Measurements from ENCODE around the gene GGN. TPM values are rescaled to one million over a fixed set of nuclear protein-coding genes. Genes with fewer than 3 reads are reported as not detected.
"Not testable (repeated sequence)": the region's sequence is repeated elsewhere in the genome, so short reads cannot be mapped to it uniquely, and the experiment has no call there.

GGN gene
- total and polyA plus RNA-seq, 2 of the 13 experiments (the other 11 are each of a cell fraction or from before 2014, with no cell fraction given): not detected

DNA sequence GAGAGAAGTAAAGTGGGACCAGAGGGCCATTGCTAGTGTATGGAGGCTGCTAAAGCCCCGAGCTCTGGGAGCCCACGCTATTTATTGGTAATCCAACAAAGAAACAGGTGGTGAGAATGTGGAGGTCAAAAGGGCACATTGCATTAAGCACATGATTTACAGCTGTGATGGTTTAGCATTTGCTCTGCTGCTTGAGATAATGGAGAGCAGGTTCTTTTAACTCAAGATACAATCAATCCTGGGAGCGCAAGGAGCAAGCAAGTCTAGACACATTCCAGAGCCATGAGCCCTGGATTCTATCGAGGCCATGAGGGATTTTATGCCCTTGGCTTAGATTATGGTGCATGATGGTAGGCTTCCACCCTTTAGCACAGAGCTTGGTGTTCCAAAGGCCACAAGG lies 48.8 kb downstream of the GGN start:
- FAIRE-seq; H3K79me2 ChIP-seq (ENCODE audit: insufficient read depth, low read length); in situ Hi-C loops (cut with HindIII; ENCODE audit: extremely low pct_ligation_motif_present, low pct_unique_long_range_greater_than_20kb); H4K20me1 ChIP-seq (ENCODE audit: insufficient read depth, low read length); H3K36me3 ChIP-seq (replicated peaks in 1 of 2; ENCODE audit: control insufficient read depth in 1 of 2, insufficient read depth in 2 of 2, low read length in 2 of 2); CTCF ChIA-PET (ENCODE audit: low intra/inter-chr PET ratio, low total read pairs); DNase-seq (ENCODE audit: low spot score); H3K27ac ChIP-seq (ENCODE audit: extremely low read length, insufficient read depth, low read length); H3K9ac ChIP-seq (ENCODE audit: insufficient read depth, low read depth, low read length); ATAC-seq; intact Hi-C loops (cut with micrococcal nuclease; ENCODE audit: unreplicated experiment); H3K4me3 ChIP-seq (replicated peaks in 1 of 3; ENCODE audit: insufficient read depth in 1 of 3, low read depth in 2 of 3, low read length in 3 of 3); H3K4me2 ChIP-seq (ENCODE audit: low read depth, low read length); BruUV-seq (replicated peaks); H3K27me3 ChIP-seq (ENCODE audit: control insufficient read depth in 1 of 2, insufficient read depth in 2 of 2, low read length in 2 of 2); H3K9me3 ChIP-seq (ENCODE audit: low read length); H2AFZ ChIP-seq (ENCODE audit: low read length); H3K4me1 ChIP-seq (ENCODE audit: insufficient read depth, low read length): not testable (repeated sequence)
- 36% methylated on average over 4 of the region's 4 CpGs for WGBS (ENCODE audit: low lambda C conversion rate)
- TF ChIP-seq NR2F6 (IDR thresholded peaks at IDR 0.05): 0 out of 2 replicates have a peak, but pooled peaks have one; percentile 20
- 0 out of 2 replicates have a peak, but pooled peaks have one; percentile 17 for TF ChIP-seq NR2F6 (CRISPR knock-in tag; IDR thresholded peaks at IDR 0.05)
- POLR2A ChIA-PET: interaction anchor here (1.7 kb wide), 1 partner anchor 35 kb away, joined by 4 read pairs; the partner anchor contains the start of gene PSMD8

DNA sequence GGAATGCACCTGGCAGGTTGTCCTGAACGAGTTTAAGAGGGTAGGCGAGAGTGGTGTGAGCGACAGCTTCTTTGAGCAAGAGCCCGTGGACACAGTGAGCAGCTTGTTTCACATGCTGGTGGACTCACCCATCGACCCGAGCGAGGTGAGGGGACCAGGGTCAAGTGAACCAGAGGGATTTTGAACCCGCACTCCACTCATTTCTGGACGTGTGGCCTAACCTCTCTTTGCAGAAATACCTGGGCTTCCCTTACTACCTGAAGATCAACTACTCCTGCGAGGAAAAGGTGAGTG lies 50.5 kb downstream of the GGN start:
- Histone ChIP-seq H3K79me2 (ENCODE audit: insufficient read depth, low read length) (no peaks in the 10 kb centered on the region), H3K4me3 (replicated peaks in 1 of 3; ENCODE audit: insufficient read depth in 1 of 3, low read depth in 2 of 3, low read length in 3 of 3) (peak overlapping the region; percentile 74 to 85 (median 75); a peak in 5 of 6 replicates), H3K9ac (ENCODE audit: insufficient read depth, low read depth, low read length) (peak overlapping the region; percentile 47; the same call in 1 of the 2 replicates), H3K9me3 (ENCODE audit: low read length) (no peaks in the 10 kb centered on the region), H3K27ac (ENCODE audit: extremely low read length, insufficient read depth, low read length) (no peak overlapping the region), H3K36me3 (replicated peaks in 1 of 2; ENCODE audit: control insufficient read depth in 1 of 2, insufficient read depth in 2 of 2, low read length in 2 of 2) (no peaks in the 10 kb centered on the region), H3K4me1 (ENCODE audit: insufficient read depth, low read length) (peaks cover 10% of the 10 kb centered on the region), H3K4me2 (ENCODE audit: low read depth, low read length) (peak overlapping the region; percentile 99), H2AFZ (ENCODE audit: low read length) (no peak overlapping the region), H3K27me3 (ENCODE audit: control insufficient read depth in 1 of 2, insufficient read depth in 2 of 2, low read length in 2 of 2) (no peaks in the 10 kb centered on the region), H4K20me1 (ENCODE audit: insufficient read depth, low read length) (no peaks in the 10 kb centered on the region)
- intact Hi-C loops (cut with micrococcal nuclease; ENCODE audit: unreplicated experiment) (no loop called here), in situ Hi-C loops (cut with HindIII; ENCODE audit: extremely low pct_ligation_motif_present, low pct_unique_long_range_greater_than_20kb) (no loop called here)
- 13% methylated on average over 10 of the region's 10 CpGs for WGBS (ENCODE audit: low lambda C conversion rate)
- no peak for ATAC-seq
- POLR2A ChIA-PET: interaction anchor here (2.1 kb wide), 1 partner anchor 37 kb away, joined by 25 read pairs; the partner anchor contains the start of gene PSMD8
- no peak for FAIRE-seq
- peak; percentile 14 for DNase-seq (ENCODE audit: low spot score)
- TSS peak; percentile 79 for BruUV-seq (replicated peaks)
- CTCF ChIA-PET (ENCODE audit: low intra/inter-chr PET ratio, low total read pairs): no interaction called here
- TF ChIP-seq ZNF124 (CRISPR knock-in tag; IDR thresholded peaks at IDR 0.05) (no peak), KDM2A (CRISPR knock-in tag; IDR thresholded peaks at IDR 0.05; ENCODE audit: borderline replicate concordance, low read depth) (no peak), MYC (CRISPR knock-in tag; IDR thresholded peaks at IDR 0.05; ENCODE audit: borderline replicate concordance) (0 out of 2 replicates have a peak, but pooled peaks have one; percentile 10), ZFP36L1 (CRISPR knock-in tag; IDR thresholded peaks at IDR 0.05) (no peak), ZNF766 (CRISPR knock-in tag; IDR thresholded peaks at IDR 0.05; ENCODE audit: borderline replicate concordance) (no peak), ZNF335 (CRISPR knock-in tag; IDR thresholded peaks at IDR 0.05) (no peak), ZMYM4 (CRISPR knock-in tag; IDR thresholded peaks at IDR 0.05) (no peak), ZKSCAN1 (IDR thresholded peaks at IDR 0.05; ENCODE audit: low read length) (no peak), NFATC3 (CRISPR knock-in tag; IDR thresholded peaks at IDR 0.05) (no peak), MAFF (IDR thresholded peaks at IDR 0.05; ENCODE audit: low read depth, low read length) (no peak), ZNF510 (CRISPR knock-in tag; IDR thresholded peaks at IDR 0.05; ENCODE audit: low read depth) (no peak), ZNF567 (CRISPR knock-in tag; IDR thresholded peaks at IDR 0.05; ENCODE audit: borderline replicate concordance) (no peak), DMAP1 (CRISPR knock-in tag; IDR thresholded peaks at IDR 0.05) (0 out of 2 replicates have a peak, but pooled peaks have one; percentile 1)
- TF ChIP-seq, protein P1, sequence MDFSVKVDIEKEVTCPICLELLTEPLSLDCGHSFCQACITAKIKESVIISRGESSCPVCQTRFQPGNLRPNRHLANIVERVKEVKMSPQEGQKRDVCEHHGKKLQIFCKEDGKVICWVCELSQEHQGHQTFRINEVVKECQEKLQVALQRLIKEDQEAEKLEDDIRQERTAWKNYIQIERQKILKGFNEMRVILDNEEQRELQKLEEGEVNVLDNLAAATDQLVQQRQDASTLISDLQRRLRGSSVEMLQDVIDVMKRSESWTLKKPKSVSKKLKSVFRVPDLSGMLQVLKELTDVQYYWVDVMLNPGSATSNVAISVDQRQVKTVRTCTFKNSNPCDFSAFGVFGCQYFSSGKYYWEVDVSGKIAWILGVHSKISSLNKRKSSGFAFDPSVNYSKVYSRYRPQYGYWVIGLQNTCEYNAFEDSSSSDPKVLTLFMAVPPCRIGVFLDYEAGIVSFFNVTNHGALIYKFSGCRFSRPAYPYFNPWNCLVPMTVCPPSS (IDR thresholded peaks at IDR 0.05): no peak
- TF ChIP-seq, protein P2, sequence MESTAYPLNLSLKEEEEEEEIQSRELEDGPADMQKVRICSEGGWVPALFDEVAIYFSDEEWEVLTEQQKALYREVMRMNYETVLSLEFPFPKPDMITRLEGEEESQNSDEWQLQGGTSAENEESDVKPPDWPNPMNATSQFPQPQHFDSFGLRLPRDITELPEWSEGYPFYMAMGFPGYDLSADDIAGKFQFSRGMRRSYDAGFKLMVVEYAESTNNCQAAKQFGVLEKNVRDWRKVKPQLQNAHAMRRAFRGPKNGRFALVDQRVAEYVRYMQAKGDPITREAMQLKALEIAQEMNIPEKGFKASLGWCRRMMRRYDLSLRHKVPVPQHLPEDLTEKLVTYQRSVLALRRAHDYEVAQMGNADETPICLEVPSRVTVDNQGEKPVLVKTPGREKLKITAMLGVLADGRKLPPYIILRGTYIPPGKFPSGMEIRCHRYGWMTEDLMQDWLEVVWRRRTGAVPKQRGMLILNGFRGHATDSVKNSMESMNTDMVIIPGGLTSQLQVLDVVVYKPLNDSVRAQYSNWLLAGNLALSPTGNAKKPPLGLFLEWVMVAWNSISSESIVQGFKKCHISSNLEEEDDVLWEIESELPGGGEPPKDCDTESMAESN (CRISPR knock-in tag; conservative IDR thresholded peaks at IDR 0.05): 0 out of 2 replicates have a peak, but pooled peaks have one; percentile 12
